Ovary (tissue), 9 donors: ENCODE results near the gene TRIM36. TPM values are rescaled to one million over a fixed set of nuclear protein-coding genes. Genes with fewer than 3 reads are reported as not detected.

Source experiments
- DNase-seq, 5 donors: peaks; one replicate each; pipeline ENCODE4 v3.0.0-alpha.2; 2019 to 2020
- H3K27ac ChIP-seq, 2 donors: fragments of 200-600 bp; one replicate each; pipeline versions ENCODE4 v1.5.1 to v1.8.0; 2019 to 2022
- H3K27me3 ChIP-seq: fragments of 200-600 bp; one replicate; pipeline ENCODE4 v1.8.0; 2022
- H3K36me3 ChIP-seq: fragments of 200-600 bp; sonication (generic); one replicate; pipeline ENCODE4 v1.5.1; 2019
- H3K4me1 ChIP-seq: one replicate; pipeline ENCODE4 v1.8.1; 2013; ENCODE audit warnings: mild to moderate bottlenecking, moderate library complexity; ENCODE audit not compliant: insufficient read depth
- H3K4me3 ChIP-seq: fragments of 200-600 bp; sonication (generic); one replicate; pipeline ENCODE4 v1.5.1; 2017
- H3K9me3 ChIP-seq, 2 donors: fragments of 200-600 bp in 1 of 2; sonication (generic) in 1 of 2; one replicate each; pipeline versions ENCODE4 v1.5.1 to v1.8.1; 2013 to 2019; ENCODE audit warnings: mild to moderate bottlenecking in 1 of 2, moderate library complexity in 1 of 2
- EP300 ChIP-seq: sonication (generic); formaldehyde crosslinking; IDR thresholded peaks from one replicate; pipeline ENCODE4 v1.6.1; 2017; ENCODE audit warnings: antibody characterized with exemption
- POLR2A ChIP-seq: fragments of 450-650 bp; IDR thresholded peaks from one replicate; pipeline ENCODE4 v1.6.1; 2017; ENCODE audit warnings: antibody characterized with exemption, mild to moderate bottlenecking, moderate library complexity
- WGBS, 3 donors: extraction: QIAGEN DNeasy Blood & Tissue Kit in 1 of 3; methylation state at CpG; one replicate each; pipeline versions ENCODE4 v1.1.5 to v1.1.7; 2013 to 2017; 5-methylcytosine and 5-hydroxymethylcytosine counted together
- intact Hi-C, 4 donors: fragments of 100-400 bp; cut with DNase I; formaldehyde crosslinking; loops; one replicate each; pipeline versions ENCODE4 v1.11.0 to v1.15.1; 2022 to 2023
- polyA plus RNA-seq, 2 donors: library from polyadenylated mRNA; stranded (reverse); fragments of 200-250 nt in 1 of 2; fragments of 350-450 nt in 1 of 2; fragmentation: Illumina TruSeq in 1 of 2; extraction: RNeasy Lipid Tissue Mini Kit (QIAGEN cat#74804) in 1 of 2; gene quantifications; one replicate each; pipeline ENCODE4 v1.2.3, GENCODE V29; 2013 to 2014
- total RNA-seq, 7 donors: library from RNA; depleted of rRNA in 2 of 7; stranded (reverse); fragments of >200 nt in 2 of 7; fragmentation: NEBNext Ultra II Directional in 3 of 7; extraction: Animal tissue kit (Norgen Biotek cat#: 25700) in 3 of 7; gene quantifications; one replicate each; pipeline versions ENCODE4 v1.1.0 to v1.2.4, GENCODE V29; 2016 to 2023
- TF ChIP-seq, protein P1 (sequence below), 3 donors: fragments of 450-650 bp in 2 of 3; fragments of 200-600 bp in 1 of 3; IDR thresholded peaks; one replicate each; pipeline versions ENCODE4 v1.5.1 to v1.8.0; 2016 to 2022; ENCODE audit warnings: antibody characterized with exemption in 3 of 3, mild to moderate bottlenecking in 1 of 3
- donor health status: DM: no; HTN: no; CAD: no; lungs with moderate emphysema.
- donor health status: DM: no; HTN: no; CAD: no.
- donor health status: Bipolar disorder and iron deficiency.
- donor health status: DM: yes; HTN: yes; CAD: no.
- donor health status: DM: no; HTN: no; CAD: no.
- donor health status: DM: yes; HTN: yes; CAD: no.

TRIM36 gene
- total and polyA plus RNA-seq, 9 donors = 1.5 to 10.3 (median 3.3) TPM

DNA sequence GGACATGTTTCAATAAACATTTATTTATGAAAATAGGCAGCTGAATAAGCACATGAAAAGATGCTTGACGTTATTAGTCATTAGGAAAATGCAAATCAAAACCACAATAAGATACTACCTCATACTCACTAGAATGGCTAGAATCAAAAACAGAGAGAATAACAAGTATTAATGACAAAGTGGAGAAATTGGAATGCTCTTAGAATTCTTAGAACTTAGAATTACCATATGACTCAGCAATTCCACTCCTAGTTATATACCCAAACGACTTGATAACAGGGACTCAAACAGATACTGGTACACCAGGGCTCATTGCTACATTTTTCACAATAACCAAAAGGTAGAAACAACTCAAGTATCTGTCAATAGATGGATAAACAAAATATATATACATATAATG is 15.1 kb upstream of the TRIM36 start:
- DNase-seq = no peak
- Histone ChIP-seq H3K27me3 (no peaks in the 10 kb centered on the region), H3K9me3 (no peaks in the 10 kb centered on the region), H3K4me1 (no peaks in the 10 kb centered on the region), H3K27ac (no peak overlapping the region), H3K36me3 (no peaks in the 10 kb centered on the region), H3K4me3 (no peak overlapping the region)
- TF ChIP-seq POLR2A (no peak), EP300 (no peak)
- TF ChIP-seq, protein P1, sequence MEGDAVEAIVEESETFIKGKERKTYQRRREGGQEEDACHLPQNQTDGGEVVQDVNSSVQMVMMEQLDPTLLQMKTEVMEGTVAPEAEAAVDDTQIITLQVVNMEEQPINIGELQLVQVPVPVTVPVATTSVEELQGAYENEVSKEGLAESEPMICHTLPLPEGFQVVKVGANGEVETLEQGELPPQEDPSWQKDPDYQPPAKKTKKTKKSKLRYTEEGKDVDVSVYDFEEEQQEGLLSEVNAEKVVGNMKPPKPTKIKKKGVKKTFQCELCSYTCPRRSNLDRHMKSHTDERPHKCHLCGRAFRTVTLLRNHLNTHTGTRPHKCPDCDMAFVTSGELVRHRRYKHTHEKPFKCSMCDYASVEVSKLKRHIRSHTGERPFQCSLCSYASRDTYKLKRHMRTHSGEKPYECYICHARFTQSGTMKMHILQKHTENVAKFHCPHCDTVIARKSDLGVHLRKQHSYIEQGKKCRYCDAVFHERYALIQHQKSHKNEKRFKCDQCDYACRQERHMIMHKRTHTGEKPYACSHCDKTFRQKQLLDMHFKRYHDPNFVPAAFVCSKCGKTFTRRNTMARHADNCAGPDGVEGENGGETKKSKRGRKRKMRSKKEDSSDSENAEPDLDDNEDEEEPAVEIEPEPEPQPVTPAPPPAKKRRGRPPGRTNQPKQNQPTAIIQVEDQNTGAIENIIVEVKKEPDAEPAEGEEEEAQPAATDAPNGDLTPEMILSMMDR (IDR thresholded peaks at IDR 0.05) = no peak
- WGBS, 3 donors = 66 to 73% (median 68%) methylated on average over 2 of the region's 2 CpGs
- intact Hi-C loops = no loop called here

DNA sequence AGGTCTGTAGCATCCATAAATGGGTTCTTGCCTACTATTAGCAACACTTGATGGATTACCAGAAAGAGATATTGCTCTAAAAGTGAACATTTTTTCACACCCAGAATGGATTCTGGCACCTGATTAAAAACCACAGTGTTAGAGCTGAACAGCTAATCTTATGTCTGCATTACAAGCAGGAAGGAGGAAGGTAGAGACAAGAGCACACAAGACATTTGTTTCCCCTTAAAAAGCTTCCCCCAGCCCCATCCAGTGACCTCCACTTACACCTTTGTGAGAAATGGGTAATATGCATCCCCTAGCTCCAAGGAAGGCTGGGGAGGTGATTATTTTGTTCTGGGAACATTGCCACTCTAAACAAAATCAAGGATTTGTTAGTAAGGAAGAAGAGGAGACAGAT is 12.0 kb upstream of the TRIM36 start:
- H3K4me3 ChIP-seq = no peak overlapping the region
- peaks cover 3% of the 10 kb centered on the region for H3K4me1 ChIP-seq
- H3K27ac ChIP-seq = no peak overlapping the region
- H3K9me3 ChIP-seq = no peaks in the 10 kb centered on the region
- H3K27me3 ChIP-seq = no peaks in the 10 kb centered on the region
- no peaks in the 10 kb centered on the region for H3K36me3 ChIP-seq
- TF ChIP-seq EP300 (no peak), POLR2A (no peak)
- TF ChIP-seq, protein P1 (IDR thresholded peaks at IDR 0.05) = no peak
- intact Hi-C loops = no loop called here
- DNase-seq = no peak

DNA sequence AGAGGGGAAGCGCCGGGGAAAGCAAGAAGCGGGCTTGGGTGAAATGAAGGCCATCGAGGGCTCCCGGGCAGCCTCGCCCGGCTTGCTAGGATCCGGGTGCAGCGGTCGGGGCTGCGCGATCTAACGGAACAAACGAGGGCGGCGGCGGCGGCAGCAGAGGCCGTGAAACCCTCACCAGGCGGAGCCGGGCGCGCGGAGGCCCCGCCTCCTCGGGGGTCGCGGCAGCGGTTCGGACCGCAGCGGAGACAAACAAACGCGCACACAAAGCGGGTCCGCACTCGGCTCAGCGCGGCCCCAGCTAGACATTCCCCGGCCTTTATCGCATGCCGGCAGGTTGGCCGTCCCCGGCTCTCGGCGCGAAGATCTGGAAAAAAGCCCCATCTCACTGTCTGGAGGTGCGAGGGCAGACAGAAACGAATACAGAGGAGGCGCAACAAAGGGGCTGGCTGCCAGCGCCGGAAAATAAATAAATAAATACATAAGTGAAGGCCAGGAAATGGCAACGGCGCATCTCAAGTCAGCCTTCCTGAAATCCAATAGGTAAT is 10.5 kb upstream of the TRIM36 start:
- WGBS, 3 donors = 1 to 2% (median 1%) methylated on average over 44 to 54 of the region's 54 CpGs
- intact Hi-C loops = no loop called here
- no peaks in the 10 kb centered on the region for H3K27me3 ChIP-seq
- no peaks in the 10 kb centered on the region for H3K9me3 ChIP-seq
- no peaks in the 10 kb centered on the region for H3K36me3 ChIP-seq
- peaks cover 3% of the 10 kb centered on the region for H3K4me1 ChIP-seq
- peak; percentile 31 to 49 (median 44) for DNase-seq
- H3K4me3 ChIP-seq = peak overlapping the region; percentile 36
- TF ChIP-seq, protein P1 (IDR thresholded peaks at IDR 0.05) = no peak
- TF ChIP-seq EP300 = no peak
- TF ChIP-seq POLR2A = no peak
- H3K27ac ChIP-seq = peak overlapping the region in 1 of 2 donors; percentile 13

DNA sequence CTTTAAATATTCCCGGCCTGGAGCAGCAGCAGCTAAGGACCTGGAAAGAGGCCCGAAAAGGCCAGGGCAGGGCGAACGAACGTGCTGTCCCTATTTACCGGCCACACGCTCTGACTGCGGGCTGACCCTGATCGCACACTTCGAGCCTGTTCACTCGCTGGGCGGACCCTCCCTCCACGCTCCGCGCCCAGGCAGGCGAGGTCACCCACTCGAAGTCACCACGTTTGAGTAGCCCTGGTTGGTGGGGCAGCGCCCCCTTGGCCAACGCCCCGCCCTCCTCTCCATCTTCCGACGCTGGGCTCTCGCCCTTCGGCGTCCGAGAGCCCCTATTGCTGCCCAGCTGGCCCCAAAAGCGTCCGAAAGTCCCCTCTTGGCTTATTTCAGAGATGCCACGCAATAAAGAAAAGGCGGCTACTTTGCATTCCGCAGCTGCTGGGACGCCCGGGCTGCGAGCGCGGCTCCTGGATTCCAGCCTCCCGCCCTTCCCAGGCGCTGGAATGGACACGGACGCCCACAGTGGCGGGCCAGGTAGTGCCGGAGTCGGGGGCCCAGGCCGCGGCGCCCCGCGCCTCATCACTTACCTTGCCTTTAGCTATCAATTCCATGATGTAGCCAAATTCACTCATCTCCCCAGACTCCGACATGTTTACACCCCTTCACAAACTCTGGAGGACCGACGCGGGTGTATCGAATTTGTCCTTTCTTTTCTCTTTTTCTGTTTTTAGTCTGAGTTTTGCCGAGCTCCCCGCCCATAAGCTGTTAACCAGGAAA is 9.9 kb upstream of the TRIM36 start:
- peak in 4 of 5 donors; percentile 24 to 41 (median 28) for DNase-seq
- Histone ChIP-seq H3K4me1 (peaks cover 3% of the 10 kb centered on the region), H3K36me3 (no peaks in the 10 kb centered on the region), H3K27me3 (no peaks in the 10 kb centered on the region), H3K4me3 (peak overlapping the region; percentile 36), H3K27ac (no peak overlapping the region), H3K9me3 (no peaks in the 10 kb centered on the region)
- 1 to 3% (median 2%) methylated on average over 52 to 56 of the region's 56 CpGs for WGBS, 3 donors
- intact Hi-C loops = no loop called here
- TF ChIP-seq POLR2A = no peak
- TF ChIP-seq, protein P1 (IDR thresholded peaks at IDR 0.05) = no peak
- TF ChIP-seq EP300 = no peak
